IPS-15b (cell line): ENCODE data around the gene RABEP1.

Source experiments
- H3K27me3 ChIP-seq: one replicate; pipeline ENCODE4 v1.6.1; 2013; ENCODE audit warnings: low read length; ENCODE audit not compliant: control insufficient read depth, insufficient read depth
- H3K36me3 ChIP-seq: one replicate; pipeline ENCODE4 v1.6.1; 2013; ENCODE audit warnings: low read length; ENCODE audit not compliant: control insufficient read depth, insufficient read depth
- H3K4me1 ChIP-seq: one replicate; pipeline ENCODE4 v1.6.1; 2013; ENCODE audit warnings: mild to moderate bottlenecking, low read length; ENCODE audit not compliant: control insufficient read depth, insufficient read depth
- H3K4me3 ChIP-seq: one replicate; pipeline ENCODE4 v1.5.1; 2013; ENCODE audit warnings: low read depth, low read length
- H3K9ac ChIP-seq: one replicate; pipeline ENCODE4 v1.6.1; 2013; ENCODE audit warnings: low read depth, mild to moderate bottlenecking, low read length
- H3K9me3 ChIP-seq: one replicate; pipeline ENCODE4 v1.6.1; 2013; ENCODE audit warnings: mild to moderate bottlenecking, low read length; ENCODE audit not compliant: control insufficient read depth, insufficient read depth

The RABEP1 gene

DNA sequence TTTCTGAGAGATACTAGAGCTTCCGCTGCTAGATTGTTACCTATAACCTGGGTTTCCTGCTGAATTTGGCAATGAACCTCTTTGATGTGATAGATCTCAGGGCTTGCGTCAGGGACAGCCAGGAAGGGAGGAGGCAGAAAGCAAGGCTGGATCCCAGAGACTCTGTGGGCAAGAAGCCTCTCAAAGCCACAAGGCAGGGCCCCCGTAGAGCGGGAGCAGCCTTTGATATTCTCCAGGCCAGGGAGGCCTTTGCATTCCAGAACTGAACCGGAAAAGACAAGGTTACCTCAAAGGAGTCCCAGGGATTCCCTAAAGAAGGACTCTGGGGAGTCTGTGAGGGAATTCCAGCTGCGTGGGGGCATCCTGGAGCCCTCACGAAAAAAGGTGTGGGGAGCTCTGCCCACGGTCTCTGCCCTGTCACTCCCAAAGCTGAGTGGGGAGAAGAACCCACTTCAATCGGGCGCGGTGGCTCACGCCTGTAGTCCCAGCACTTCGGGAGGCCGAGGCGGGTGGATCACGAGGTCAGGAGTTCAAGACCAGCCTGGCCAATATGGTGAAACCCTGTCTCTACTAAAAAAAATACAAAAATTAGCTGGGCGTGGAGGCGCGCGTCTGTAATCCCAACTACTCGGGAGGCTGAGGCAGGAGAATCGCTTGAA, 33.1 kb upstream of the RABEP1 start:
- Histone ChIP-seq H3K36me3 (no peaks in the 10 kb centered on the region), H3K4me1 (no peaks in the 10 kb centered on the region), H3K9ac (no peak overlapping the region), H3K4me3 (no peak overlapping the region), H3K9me3 (no peaks in the 10 kb centered on the region), H3K27me3 (no peaks in the 10 kb centered on the region)

DNA sequence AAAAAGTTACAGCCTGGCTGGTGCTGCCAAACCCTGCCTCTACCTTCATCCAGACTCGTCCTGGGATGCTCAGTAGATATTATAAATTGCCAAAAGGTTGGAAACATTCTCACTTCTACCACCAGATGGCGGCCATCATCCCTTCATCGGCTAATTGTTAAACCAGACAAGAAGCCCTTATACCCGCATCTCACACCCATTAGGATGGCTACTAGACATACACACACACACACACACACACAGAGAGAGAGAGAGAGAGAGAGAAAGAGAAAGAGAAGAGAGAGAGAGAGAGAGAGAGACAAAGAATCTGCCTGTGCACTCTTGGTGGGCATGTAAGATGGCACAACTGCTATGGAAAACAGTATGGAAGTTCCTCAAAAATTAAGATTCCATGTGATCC, 32.5 kb upstream of the RABEP1 start:
- Histone ChIP-seq H3K27me3 (no peaks in the 10 kb centered on the region), H3K4me1 (no peaks in the 10 kb centered on the region), H3K9ac (no peak overlapping the region), H3K36me3 (no peaks in the 10 kb centered on the region), H3K9me3 (no peaks in the 10 kb centered on the region), H3K4me3 (no peak overlapping the region)

DNA sequence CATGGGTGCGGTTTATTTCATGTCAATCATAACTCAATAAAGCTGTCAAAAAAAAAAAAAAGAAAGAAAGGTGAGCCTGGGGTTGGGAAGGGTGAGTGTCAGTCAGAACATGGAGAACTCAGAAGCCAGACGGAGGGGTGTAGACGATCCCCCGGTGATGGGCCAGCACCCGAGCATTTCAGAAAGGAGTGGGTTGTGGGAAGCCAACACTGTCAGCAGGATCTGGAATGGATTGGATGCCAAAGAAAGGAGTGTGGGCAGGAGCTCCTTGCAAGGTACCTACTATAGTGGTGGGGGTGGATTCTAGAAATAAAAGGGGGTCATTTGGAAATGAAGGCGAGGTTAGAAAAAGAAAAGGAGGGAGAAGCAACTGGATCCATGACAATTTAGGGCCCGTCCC, 27.7 kb upstream of the RABEP1 start:
- Histone ChIP-seq H3K4me1 (no peaks in the 10 kb centered on the region), H3K9me3 (no peaks in the 10 kb centered on the region), H3K36me3 (no peaks in the 10 kb centered on the region), H3K27me3 (no peaks in the 10 kb centered on the region), H3K9ac (no peak overlapping the region), H3K4me3 (no peak overlapping the region)

DNA sequence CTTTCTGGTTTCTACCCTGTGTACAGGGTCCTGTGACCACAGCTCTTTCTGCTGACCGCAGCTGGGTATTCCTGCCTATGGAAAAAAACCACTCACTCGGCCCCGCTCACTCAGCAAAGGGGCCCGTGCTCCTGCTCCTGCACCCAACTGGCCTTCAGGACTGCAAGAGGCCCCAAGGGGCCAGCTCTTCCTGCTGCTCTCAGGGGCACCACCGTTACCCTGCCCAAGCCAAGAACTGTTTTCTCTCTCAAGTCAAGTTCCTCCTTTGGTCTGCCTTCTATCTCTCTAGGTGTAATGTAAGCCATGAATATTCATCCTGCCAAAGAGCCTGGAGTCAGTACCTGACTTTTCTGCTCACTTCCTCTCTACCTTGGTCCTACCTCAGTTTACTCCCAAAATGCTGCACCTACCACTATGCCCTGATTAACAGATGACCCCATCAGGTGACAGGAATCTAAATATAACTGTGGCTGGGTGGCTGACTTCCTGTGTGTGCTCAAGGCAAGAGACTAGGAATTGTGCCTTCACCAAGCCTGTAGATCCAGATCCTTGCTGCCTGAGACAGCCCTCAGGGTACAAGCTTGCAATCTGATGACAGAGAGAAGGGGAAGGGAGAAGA, 27.1 kb upstream of the RABEP1 start:
- Histone ChIP-seq H3K4me1 (no peaks in the 10 kb centered on the region), H3K9ac (no peak overlapping the region), H3K9me3 (no peaks in the 10 kb centered on the region), H3K4me3 (no peak overlapping the region), H3K27me3 (no peaks in the 10 kb centered on the region), H3K36me3 (no peaks in the 10 kb centered on the region)

DNA sequence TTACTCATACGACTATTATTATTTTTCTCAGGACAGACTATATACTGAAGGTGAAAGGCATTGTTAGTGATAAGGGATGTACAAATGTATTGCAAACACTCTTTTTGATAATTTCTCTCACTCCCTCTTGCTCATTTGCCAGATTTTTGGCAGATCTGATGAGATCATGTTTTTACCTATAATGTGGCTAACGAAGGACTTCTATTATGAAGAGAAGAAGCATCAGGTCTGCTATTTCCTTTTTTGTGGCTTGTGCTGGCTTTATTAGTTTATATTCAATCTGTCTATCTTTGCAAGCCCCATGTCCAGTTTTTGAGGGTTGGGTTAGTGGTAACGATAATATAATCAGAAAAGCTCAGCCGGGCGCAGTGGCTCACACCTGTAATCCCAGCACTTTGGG, 25.0 kb upstream of the RABEP1 start:
- Histone ChIP-seq H3K9me3 (no peaks in the 10 kb centered on the region), H3K27me3 (no peaks in the 10 kb centered on the region), H3K4me1 (no peaks in the 10 kb centered on the region), H3K4me3 (no peak overlapping the region), H3K36me3 (no peaks in the 10 kb centered on the region), H3K9ac (no peak overlapping the region)

DNA sequence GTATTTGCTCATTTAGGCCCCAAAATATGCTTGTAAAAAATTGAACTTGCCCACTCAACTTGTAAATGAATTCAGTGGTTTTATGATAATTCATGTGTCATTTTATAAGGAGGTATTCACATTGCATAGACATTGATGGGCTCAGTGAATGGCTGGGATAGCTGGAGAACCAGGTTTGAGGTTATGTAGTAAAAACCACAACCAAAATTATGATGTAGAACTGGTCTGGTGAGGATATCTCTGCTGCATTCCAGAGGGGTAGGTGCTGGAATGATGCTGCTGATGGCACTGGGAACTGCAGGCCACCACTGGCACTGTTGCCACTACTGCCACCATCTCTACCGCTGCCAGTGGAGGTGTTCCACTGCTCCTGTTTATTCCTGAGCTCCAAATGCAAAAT, 21.5 kb upstream of the RABEP1 start:
- Histone ChIP-seq H3K4me3 (no peak overlapping the region), H3K4me1 (no peaks in the 10 kb centered on the region), H3K27me3 (no peaks in the 10 kb centered on the region), H3K36me3 (no peaks in the 10 kb centered on the region), H3K9me3 (no peaks in the 10 kb centered on the region), H3K9ac (no peak overlapping the region)

DNA sequence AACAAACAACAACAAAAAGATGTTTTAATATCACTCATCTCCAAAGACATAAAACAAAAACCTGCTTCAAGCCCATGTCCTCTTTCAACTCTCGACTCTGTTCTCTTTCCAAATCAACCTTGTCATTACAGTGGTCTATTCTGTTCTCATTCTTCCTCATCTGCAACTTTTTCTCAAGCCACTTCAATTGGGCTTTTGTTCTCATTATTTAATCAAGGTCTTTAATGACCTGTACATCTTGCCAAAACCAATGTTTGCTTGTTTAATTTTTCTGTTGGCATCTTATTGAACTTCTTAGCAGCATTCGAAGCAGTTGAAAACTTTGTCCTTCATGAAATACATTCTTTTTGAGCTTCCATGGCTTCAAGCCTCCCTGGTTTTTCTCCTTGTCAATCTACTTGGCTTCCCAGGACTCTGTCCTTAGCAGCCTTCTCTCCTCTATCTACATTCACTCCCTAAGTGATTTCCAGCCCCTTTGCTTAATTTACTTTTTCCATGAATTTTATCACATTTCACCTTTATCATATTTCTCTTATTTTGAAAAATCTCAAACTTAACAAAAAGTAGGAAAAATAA, 19.6 kb upstream of the RABEP1 start:
- H3K9ac ChIP-seq = no peak overlapping the region
- H3K27me3 ChIP-seq = no peaks in the 10 kb centered on the region
- no peak overlapping the region for H3K4me3 ChIP-seq
- H3K36me3 ChIP-seq = no peaks in the 10 kb centered on the region
- H3K9me3 ChIP-seq = no peaks in the 10 kb centered on the region
- H3K4me1 ChIP-seq = no peaks in the 10 kb centered on the region

DNA sequence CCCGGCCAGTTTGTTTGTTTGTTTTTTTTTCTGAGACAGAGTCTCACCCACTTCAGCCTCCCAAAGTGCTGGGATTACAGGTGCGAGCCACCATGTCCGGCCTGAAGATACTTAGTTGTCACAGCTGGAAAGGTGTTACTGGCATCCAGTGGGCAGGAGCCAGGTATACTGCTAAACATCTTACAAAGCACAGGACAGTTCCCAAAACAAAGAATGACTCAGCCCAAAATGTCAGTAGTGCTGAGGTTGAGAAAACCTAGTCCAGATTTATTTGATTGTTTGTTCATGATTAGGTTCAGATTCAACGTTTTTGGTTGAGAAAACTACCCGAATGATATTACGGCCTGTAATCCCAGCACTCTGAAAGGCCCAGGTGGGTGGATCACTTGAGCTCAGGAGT, 18.6 kb upstream of the RABEP1 start:
- H3K9me3 ChIP-seq = no peaks in the 10 kb centered on the region
- H3K36me3 ChIP-seq = no peaks in the 10 kb centered on the region
- no peaks in the 10 kb centered on the region for H3K4me1 ChIP-seq
- no peak overlapping the region for H3K9ac ChIP-seq
- H3K27me3 ChIP-seq = no peaks in the 10 kb centered on the region
- H3K4me3 ChIP-seq = no peak overlapping the region

DNA sequence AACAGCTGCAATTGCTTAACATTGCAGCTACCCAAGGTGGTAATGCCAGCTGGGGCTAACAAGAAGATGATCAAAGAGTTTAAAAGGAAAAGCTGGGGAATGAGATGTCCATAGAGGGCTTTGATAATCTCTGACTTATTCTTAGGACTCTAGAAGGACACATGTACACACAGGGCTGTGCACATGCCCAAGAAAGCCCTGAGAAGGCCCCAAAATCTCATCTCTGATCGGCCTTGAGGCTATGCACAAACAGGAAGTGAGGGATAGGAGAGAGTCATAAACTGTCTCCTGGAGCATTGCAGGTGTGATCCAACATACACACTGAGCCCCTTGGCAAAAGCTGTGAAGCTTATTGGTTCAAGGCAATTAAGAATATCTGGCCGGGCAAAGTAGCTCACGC, 17.2 kb upstream of the RABEP1 start:
- Histone ChIP-seq H3K4me1 (no peaks in the 10 kb centered on the region), H3K27me3 (no peaks in the 10 kb centered on the region), H3K4me3 (no peak overlapping the region), H3K9ac (no peak overlapping the region), H3K9me3 (no peaks in the 10 kb centered on the region), H3K36me3 (no peaks in the 10 kb centered on the region)

DNA sequence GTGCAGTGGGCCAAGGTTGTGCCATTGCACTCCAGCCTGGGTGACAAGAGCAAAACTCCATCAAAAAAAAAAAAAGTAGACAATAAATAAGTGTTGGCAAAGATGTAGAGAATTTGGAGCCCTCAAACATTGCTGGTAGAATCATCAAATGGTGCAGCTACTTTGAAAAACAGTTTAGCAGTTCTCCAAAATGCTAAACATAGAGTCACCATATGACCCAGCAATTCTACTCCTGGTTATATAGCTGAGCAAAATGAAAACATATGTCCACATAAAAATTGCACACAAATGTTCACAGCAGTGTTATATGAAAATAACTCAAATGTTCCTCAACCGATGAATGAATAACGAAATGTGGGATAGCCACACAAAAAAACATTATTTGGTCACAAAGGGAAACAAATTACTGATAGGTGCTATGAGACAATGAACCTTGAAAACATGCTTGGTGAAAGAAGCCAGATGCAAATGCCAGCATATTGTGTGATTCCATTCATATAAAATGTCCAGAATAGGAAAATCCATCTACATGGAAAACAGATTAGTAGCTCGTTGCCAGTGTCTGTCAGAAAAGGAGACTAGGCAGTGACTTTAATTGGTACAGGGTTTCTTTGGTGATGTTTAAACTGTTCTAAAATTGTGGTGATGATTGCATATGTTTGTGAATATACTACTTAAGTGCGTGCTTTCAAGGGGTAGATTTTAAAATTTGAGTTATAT, 12.7 kb upstream of the RABEP1 start:
- Histone ChIP-seq H3K36me3 (no peaks in the 10 kb centered on the region), H3K4me1 (no peaks in the 10 kb centered on the region), H3K9me3 (no peaks in the 10 kb centered on the region), H3K4me3 (no peak overlapping the region), H3K27me3 (no peaks in the 10 kb centered on the region), H3K9ac (no peak overlapping the region)

DNA sequence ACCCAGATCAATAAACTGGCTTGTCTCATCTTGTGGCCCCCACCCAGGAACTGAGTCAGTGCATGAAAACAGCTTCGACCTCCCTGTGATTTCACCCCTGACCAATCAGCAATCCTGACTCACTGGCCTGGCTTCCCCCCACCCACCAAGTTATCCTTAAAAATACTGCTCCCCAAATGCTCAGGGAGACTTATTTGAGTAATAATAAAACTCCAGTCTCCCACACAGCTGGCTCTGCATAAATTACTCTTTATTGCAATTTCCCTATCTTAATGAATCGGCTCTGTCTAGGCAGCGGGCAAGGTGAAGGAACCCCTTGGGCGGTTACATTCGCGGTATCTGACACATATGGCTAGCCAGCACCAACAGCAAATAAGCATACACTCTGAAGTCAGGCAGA, 9.8 kb upstream of the RABEP1 start:
- H3K4me3 ChIP-seq = no peak overlapping the region
- no peaks in the 10 kb centered on the region for H3K27me3 ChIP-seq
- H3K36me3 ChIP-seq = no peaks in the 10 kb centered on the region
- H3K9ac ChIP-seq = no peak overlapping the region
- no peaks in the 10 kb centered on the region for H3K9me3 ChIP-seq
- no peaks in the 10 kb centered on the region for H3K4me1 ChIP-seq
